ENCODE results near the gene CDKN2D.

Gene CDKN2D

DNA sequence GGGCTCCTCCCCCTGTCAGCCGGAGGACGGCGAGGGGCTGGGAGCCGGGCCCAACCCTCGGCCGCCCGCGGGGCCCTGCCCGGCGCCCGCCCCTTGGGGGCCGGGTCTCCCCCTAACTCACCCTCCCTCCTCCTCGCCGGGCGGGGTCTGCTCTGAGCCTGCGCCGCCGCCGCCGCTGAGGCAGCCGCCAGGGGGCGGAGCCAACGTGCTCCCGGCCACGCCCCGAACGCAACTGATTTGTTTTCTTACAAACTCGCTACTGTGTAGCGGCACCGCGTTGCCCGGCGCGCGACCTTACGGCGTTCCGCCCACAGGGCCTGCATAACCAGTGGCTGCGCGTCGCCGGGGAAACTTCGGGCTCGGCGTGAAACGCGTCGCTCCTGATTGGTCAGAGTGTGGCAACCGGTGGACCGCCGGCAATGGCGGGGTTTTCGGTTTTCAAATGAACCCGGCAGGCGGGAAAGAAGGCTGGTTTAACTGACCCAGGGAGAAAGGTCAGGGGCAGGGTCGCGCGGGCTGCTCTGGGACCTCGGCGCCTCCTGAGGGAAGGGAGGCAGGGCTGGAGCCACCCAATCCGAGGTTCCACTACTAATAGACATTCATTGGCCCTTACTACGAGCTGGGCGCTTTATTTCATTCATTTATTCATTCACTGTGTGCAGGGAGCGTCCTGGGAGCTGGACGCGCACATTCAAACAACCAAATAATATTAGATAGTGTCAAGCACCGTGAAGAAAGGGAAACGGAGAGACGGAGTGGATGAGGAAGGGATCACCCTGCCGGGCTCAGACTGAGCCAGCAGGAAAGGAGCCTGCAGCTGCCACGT, at the start of gene CDKN2D:
CDKN2D (minus strand) TSS at position 154 of the 826 bp plus-strand sequence. CDS start 326 bp downstream, outside the sequence.
- Histone ChIP-seq H4K20me1 (ENCODE audit: insufficient read depth, low read length) (no peaks in the 10 kb centered on the region), H3K9me3 (ENCODE audit: low read length) (no peaks in the 10 kb centered on the region), H3K4me2 (ENCODE audit: low read length) (peak within 1 kb of the TSS; percentile 83), H3K79me2 (ENCODE audit: insufficient read depth, low read length) (peaks cover 10% of the 10 kb centered on the region), H3K9me2 (ENCODE audit: low read depth, low read length) (no peaks in the 10 kb centered on the region), H3K4me1 (ENCODE audit: insufficient read depth, low read length, severe bottlenecking) (peaks cover 38% of the 10 kb centered on the region), H3K27me3 (ENCODE audit: insufficient read depth, low read length) (no peaks in the 10 kb centered on the region), H3K27ac (ENCODE audit: low read depth, low read length, poor library complexity, severe bottlenecking) (peak within 1 kb of the TSS; percentile 98), H2AFZ (ENCODE audit: low read length) (no peak within 1 kb of the TSS; the same call in 1 of the 2 replicates), H3K36me3 (ENCODE audit: insufficient read depth, low read length) (peaks cover 5% of the 10 kb centered on the region; the same call in 1 of the 2 replicates), H3K4me3 (ENCODE audit: low read depth, low read length, poor library complexity, severe bottlenecking) (peak within 1 kb of the TSS; percentile 67), H3K9ac (ENCODE audit: low read length) (peak within 1 kb of the TSS; percentile 95), H3F3A (ENCODE audit: insufficient read depth, low read length) (peaks cover 9% of the 10 kb centered on the region; the same call in 1 of the 2 replicates)
- TF ChIP-seq EZH2 (IDR thresholded peaks at IDR 0.05; ENCODE audit: borderline replicate concordance, low read length) = no peak
- TF ChIP-seq, protein P1, sequence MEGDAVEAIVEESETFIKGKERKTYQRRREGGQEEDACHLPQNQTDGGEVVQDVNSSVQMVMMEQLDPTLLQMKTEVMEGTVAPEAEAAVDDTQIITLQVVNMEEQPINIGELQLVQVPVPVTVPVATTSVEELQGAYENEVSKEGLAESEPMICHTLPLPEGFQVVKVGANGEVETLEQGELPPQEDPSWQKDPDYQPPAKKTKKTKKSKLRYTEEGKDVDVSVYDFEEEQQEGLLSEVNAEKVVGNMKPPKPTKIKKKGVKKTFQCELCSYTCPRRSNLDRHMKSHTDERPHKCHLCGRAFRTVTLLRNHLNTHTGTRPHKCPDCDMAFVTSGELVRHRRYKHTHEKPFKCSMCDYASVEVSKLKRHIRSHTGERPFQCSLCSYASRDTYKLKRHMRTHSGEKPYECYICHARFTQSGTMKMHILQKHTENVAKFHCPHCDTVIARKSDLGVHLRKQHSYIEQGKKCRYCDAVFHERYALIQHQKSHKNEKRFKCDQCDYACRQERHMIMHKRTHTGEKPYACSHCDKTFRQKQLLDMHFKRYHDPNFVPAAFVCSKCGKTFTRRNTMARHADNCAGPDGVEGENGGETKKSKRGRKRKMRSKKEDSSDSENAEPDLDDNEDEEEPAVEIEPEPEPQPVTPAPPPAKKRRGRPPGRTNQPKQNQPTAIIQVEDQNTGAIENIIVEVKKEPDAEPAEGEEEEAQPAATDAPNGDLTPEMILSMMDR (IDR thresholded peaks at IDR 0.05; ENCODE audit: low read length) = no peak

DNA sequence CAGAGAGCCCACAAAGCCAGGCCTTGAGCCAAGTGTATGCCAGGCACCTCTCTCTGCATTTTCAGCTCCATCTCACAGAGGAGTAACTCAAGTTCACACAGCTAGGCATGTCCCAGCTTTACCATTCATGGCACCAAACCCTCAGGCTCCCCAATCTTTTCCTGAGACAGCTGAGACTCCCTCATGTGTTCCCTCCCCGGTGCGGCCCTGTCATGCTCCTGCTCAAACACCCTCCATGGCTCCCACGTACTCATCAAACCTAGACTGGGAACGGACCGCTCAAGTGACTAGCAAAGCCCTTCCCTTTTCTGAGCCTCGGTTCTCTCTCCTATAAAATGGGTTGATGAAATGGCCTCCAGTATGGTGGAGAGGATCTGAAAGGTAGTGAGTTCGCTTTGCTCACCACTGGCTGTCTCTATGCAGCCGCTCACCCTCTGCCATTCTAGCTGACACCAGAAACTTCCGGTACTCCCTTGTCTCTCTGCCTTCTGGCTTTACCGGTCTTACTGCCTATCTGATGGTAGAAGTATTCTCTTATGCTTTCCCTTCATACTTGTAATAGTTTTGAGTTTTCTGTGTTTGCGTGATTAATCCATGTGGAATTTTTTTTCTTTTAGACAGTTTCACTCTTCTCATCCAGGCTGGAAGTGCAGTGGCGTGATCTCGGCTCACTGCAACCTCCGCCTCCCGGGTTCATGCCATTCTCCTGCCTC, 48.8 kb upstream of the CDKN2D start:
- no peak overlapping the region for H3K9ac ChIP-seq (ENCODE audit: low read length)
- no peak overlapping the region for H3K27ac ChIP-seq (ENCODE audit: low read depth, low read length, poor library complexity, severe bottlenecking)
- peaks cover 7% of the 10 kb centered on the region for H3K4me1 ChIP-seq (ENCODE audit: insufficient read depth, low read length, severe bottlenecking)
- no peak overlapping the region for H3K4me2 ChIP-seq (ENCODE audit: low read length)
- peaks cover 42% of the 10 kb centered on the region for H3K79me2 ChIP-seq (ENCODE audit: insufficient read depth, low read length)
- H3F3A ChIP-seq (ENCODE audit: insufficient read depth, low read length) = no peaks in the 10 kb centered on the region
- TF ChIP-seq, protein P1 (IDR thresholded peaks at IDR 0.05; ENCODE audit: low read length) = no peak
- no peak for TF ChIP-seq EZH2 (IDR thresholded peaks at IDR 0.05; ENCODE audit: borderline replicate concordance, low read length)
- peaks cover 30% of the 10 kb centered on the region for H3K36me3 ChIP-seq (ENCODE audit: insufficient read depth, low read length)
- no peaks in the 10 kb centered on the region for H3K27me3 ChIP-seq (ENCODE audit: insufficient read depth, low read length)
- H3K9me3 ChIP-seq (ENCODE audit: low read length) = no peaks in the 10 kb centered on the region
- H3K4me3 ChIP-seq (ENCODE audit: low read depth, low read length, poor library complexity, severe bottlenecking) = no peak overlapping the region
- H4K20me1 ChIP-seq (ENCODE audit: insufficient read depth, low read length) = no peaks in the 10 kb centered on the region
- no peaks in the 10 kb centered on the region for H3K9me2 ChIP-seq (ENCODE audit: low read depth, low read length)
- H2AFZ ChIP-seq (ENCODE audit: low read length) = no peak overlapping the region

DNA sequence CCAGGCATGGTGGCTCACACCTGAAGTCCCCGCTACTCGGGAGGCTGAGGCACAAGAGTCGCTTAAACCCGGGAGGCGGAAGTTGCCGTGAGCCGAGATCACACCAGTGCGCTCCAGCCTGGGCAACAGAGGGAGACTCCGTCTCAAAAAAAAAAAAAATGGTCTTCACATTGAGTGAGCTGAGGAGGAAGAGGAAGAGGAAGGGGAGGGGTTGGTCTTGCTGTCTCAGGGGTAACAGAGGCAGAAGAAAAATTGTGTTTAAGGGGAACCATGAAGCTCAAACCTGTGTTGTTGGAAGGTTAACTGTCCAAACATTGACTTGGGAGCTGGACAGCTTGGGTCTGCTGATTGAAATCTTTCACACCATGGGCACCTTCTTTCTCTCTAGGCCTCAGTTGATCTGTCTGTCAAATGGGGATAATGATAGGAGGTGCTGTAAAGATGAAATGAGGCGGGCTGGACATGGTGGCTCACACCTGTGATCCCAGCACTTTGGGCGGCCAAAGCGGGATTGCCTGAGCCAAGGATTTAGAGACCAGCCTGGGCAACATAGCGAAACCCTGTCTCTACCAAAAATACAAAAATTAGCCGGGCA, 46.7 kb upstream of the CDKN2D start:
- H4K20me1 ChIP-seq (ENCODE audit: insufficient read depth, low read length) = no peaks in the 10 kb centered on the region
- H3K36me3 ChIP-seq (ENCODE audit: insufficient read depth, low read length) = peaks cover 33% of the 10 kb centered on the region
- H3K9ac ChIP-seq (ENCODE audit: low read length) = no peak overlapping the region
- no peaks in the 10 kb centered on the region for H3K9me3 ChIP-seq (ENCODE audit: low read length)
- H3K4me3 ChIP-seq (ENCODE audit: low read depth, low read length, poor library complexity, severe bottlenecking) = no peak overlapping the region
- no peaks in the 10 kb centered on the region for H3K9me2 ChIP-seq (ENCODE audit: low read depth, low read length)
- H3K79me2 ChIP-seq (ENCODE audit: insufficient read depth, low read length) = peaks cover 57% of the 10 kb centered on the region
- peaks cover 7% of the 10 kb centered on the region for H3K4me1 ChIP-seq (ENCODE audit: insufficient read depth, low read length, severe bottlenecking)
- no peak overlapping the region for H3K4me2 ChIP-seq (ENCODE audit: low read length)
- no peaks in the 10 kb centered on the region for H3F3A ChIP-seq (ENCODE audit: insufficient read depth, low read length)
- H2AFZ ChIP-seq (ENCODE audit: low read length) = no peak overlapping the region
- TF ChIP-seq, protein P1 (IDR thresholded peaks at IDR 0.05; ENCODE audit: low read length) = no peak
- no peak for TF ChIP-seq EZH2 (IDR thresholded peaks at IDR 0.05; ENCODE audit: borderline replicate concordance, low read length)
- no peaks in the 10 kb centered on the region for H3K27me3 ChIP-seq (ENCODE audit: insufficient read depth, low read length)
- H3K27ac ChIP-seq (ENCODE audit: low read depth, low read length, poor library complexity, severe bottlenecking) = peak overlapping the region; percentile 35
